Liver (tissue), 3 donors: Measurements from ENCODE around the gene AGGF1.

Experiments
- CTCF ChIP-seq: fragments of 150-350 bp; IDR thresholded peaks from 2 replicates; pipeline ENCODE4 v1.5.1; 2017; ENCODE audit warnings: improper control_type of control experiment, low read depth, low read length; ENCODE audit not compliant: missing input control
- HNF4A ChIP-seq, 2 donors: conservative IDR thresholded peaks; 2 replicates each; pipeline ENCODE4 v1.6.1; 2016; ENCODE audit warnings: antibody characterized with exemption in 2 of 2, mild to moderate bottlenecking in 2 of 2
- JUND ChIP-seq, 2 donors: IDR thresholded peaks; 2 replicates each; pipeline ENCODE4 v1.6.1; 2016; ENCODE audit warnings: antibody characterized with exemption in 2 of 2
- REST ChIP-seq: IDR thresholded peaks from 2 replicates; pipeline ENCODE4 v1.6.1; 2016; ENCODE audit warnings: antibody characterized with exemption, mild to moderate bottlenecking
- YY1 ChIP-seq: IDR thresholded peaks from 2 replicates; pipeline ENCODE4 v1.6.1; 2016; ENCODE audit warnings: antibody characterized with exemption, mild to moderate bottlenecking
- donor health status: healthy.
- donor health status: healthy.

GRCh38 chr5:77046416-77047073, 16.3 kb downstream of the AGGF1 start:
- no peak for TF ChIP-seq CTCF
- no peak for TF ChIP-seq REST
- TF ChIP-seq JUND (IDR thresholded peaks at IDR 0.05) = no peak
- no peak for TF ChIP-seq HNF4A (conservative IDR thresholded peaks at IDR 0.05)
- no peak for TF ChIP-seq YY1
